SK-MEL-5 (cell line): ENCODE data around the gene EYA2. TPM values are rescaled to one million over a fixed set of nuclear protein-coding genes. Genes with fewer than 3 reads are reported as not detected.
"Not testable (repeated sequence)": the region's sequence is repeated elsewhere in the genome, so short reads cannot be mapped to it uniquely, and the experiment has no call there.

Source experiments
- DNase-seq: peaks from one replicate; pipeline ENCODE4 v3.0.0-alpha.2; 2016; ENCODE audit warnings: low read depth, low spot score
- in situ Hi-C: cut with HindIII; loops from 2 replicates; pipeline ENCODE4 v1.10.0; 2016; ENCODE audit warnings: low sequenced_read_pairs, high pct_unique_total_duplicates, low pct_unique_long_range_greater_than_20kb
- total RNA-seq: library from RNA; depleted of rRNA; stranded (reverse); fragments of >200 nt; shearing (Covaris generic); gene quantifications from 2 replicates; pipeline ENCODE4 v1.2.3, GENCODE V29; 2014

EYA2 gene
- total RNA-seq, 1 experiment from 2014 or later = not detected

DNA sequence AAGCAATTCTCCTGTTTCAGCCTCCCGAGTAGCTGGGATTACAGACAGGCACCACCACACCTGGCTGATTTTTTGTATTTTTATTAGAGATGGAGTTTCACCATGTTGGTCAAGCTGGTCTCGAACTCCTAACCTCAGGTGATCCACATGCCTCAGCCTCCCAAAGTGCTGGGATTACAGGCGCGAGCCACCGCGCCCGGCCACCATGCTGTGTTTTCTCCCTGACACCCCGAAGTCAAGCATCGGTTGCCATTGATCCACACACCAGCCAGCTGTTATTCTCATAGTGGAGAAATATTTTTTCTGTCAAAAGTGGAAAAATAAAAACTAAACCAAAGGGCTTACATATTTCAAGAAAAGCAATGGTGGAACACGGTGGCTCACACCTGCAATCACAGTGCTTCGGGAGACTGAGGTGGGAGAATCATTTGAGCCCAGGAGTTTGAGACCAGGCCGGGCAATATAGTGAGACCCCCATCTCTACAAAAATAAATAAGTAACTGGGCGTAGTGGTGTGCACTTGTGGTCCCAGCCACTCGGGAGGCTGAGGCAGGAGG, 304.4 kb downstream of the EYA2 start:
- no peak for DNase-seq
- in situ Hi-C loops = no loop called here

GRCh38 chr20:47201074-47201730, 306.6 kb downstream of the EYA2 start:
- DNase-seq = no peak
- in situ Hi-C loops = no loop called here

GRCh38 chr20:47202733-47203667, 308.4 kb downstream of the EYA2 start:
- DNase-seq = no peak
- in situ Hi-C loops = no loop called here

DNA sequence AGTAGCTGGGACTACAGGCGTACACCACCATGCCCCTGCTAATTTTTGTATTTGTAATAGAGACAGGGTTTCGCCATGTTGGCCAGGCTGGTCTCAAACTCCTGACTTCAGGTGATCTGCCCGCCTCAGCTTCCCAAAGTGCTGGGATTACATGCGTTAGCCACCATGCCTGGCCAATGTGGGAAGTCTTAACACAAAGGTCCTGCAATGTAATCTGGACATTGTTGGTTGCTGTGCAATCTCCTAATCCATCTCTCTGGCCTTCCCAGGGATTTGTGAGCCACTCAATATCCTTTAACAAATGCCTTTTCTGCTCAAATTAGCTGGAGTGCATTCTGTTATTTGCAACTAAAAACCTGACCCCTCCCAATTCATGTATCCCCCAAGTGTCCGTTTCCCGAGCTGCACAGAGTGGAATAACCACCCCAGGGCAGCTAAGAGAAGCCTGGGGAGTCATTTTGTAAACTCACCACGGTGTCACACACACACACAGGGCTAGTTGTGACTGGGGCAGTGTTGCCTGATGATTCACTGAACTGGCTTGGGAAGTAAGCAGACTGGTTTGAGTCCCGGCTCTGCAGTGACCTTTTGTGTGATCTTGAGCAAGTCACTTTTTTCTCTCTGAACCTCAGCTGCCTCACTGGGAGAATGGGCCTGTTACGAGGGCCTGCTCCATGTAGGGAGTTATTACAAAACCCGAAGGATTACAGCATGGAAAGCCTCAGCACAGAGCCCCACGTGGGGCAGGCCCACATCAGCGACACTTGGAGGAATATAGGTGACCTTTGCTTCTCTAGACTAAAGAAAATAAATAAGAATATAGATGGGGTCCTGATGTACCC, 309.6 kb downstream of the EYA2 start:
- no peak for DNase-seq
- in situ Hi-C loops = no loop called here

DNA sequence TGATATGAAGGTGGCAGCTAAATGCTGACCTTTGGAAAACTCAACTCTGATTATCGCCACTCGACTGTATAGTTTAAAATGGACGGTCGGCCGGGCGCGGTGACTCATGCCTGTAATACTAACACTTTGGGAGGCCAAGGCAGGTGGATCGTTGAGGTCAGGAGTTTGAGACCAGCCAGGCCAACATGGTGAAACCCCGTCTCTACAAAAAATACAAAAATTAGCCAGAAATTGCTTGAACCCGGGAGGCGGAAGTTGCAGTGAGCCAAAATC, 310.1 kb downstream of the EYA2 start:
- DNase-seq, in situ Hi-C loops: not testable (repeated sequence)

DNA sequence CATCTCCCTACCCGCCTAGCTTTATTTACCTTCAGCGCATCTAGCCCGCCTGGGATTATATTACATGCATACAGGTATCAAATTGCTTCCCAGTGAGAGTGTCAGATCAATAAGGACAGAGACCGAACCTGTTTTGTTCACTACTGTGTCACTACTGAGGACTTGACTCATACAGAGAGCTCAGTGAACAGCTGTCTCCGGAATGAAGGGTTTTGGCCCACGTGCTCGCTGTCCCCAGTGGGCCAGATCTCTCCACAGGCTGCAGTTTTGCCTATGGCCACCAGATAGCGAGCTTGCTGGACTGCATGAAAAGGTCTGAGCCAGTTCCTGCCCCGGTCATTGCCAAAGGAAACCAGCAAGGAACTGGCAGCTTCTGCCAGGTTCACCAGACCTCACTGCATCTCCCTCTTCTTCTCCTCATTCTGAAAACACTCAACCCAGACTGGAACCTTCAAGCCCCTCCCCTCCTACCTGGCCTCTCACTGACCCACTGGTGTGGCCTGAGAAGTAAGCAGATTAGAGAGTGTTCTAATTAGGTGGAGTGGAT, 311.0 kb downstream of the EYA2 start:
- DNase-seq = peak; percentile 90
- in situ Hi-C loops = no loop called here

- in situ Hi-C loops, DNase-seq: not testable (repeated sequence)
Measured at GRCh38 chr20:47206552-47206951, 311.9 kb downstream of the EYA2 start.

GRCh38 chr20:47206962-47207641, 312.5 kb downstream of the EYA2 start:
- DNase-seq = no peak
- in situ Hi-C loops = no loop called here

- no peak for DNase-seq
- in situ Hi-C loops = no loop called here
Measured at GRCh38 chr20:47208534-47209174, 314.0 kb downstream of the EYA2 start.

DNA sequence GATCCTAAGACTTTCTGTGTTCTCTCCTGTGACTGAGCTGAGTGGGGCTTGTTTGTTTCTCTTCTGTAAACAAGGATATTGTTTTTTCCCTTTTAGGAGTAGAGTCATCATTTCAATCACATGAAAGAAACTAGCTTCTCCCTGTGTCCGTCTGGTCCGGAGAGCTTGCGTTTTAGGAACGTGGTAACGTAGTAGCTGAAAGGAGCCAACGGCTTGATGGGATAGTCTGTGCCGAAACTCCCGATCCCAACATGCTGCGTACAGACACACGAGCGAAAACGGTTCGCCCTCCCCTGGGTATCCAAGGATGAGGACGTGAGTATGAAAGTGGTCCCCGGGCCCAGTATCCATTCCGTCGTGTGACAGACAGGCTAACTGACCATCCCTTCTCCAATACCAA, 315.3 kb downstream of the EYA2 start:
- in situ Hi-C loops = no loop called here
- DNase-seq = no peak

DNA sequence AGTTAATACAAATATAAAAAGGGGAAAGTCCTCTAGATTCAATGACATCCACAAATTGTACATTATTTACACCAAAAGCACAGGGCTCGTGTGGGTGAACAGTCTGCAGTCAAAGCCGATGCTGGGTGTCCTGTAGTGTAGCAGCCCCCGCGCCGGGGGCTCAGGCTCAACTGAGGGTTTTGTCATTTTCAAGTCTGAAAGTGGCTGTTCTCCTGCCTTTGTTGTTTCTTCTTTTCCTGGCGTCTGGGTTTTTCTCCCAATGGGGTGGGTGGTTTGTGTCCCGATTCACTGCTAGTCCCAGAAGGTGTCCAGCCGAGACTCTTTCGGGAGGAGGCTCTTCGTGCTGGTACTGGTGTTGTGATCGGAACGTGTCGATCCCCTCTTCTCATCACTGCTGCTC, 315.8 kb downstream of the EYA2 start:
- DNase-seq = no peak
- in situ Hi-C loops = no loop called here

- no peak for DNase-seq
- in situ Hi-C loops = no loop called here
Measured at GRCh38 chr20:47211036-47211435, 316.4 kb downstream of the EYA2 start.

- no peak for DNase-seq
- in situ Hi-C loops = no loop called here
Measured at GRCh38 chr20:47212606-47213207, 318.1 kb downstream of the EYA2 start.

- DNase-seq = no peak
- in situ Hi-C loops = no loop called here
Measured at GRCh38 chr20:47213966-47214365, 319.3 kb downstream of the EYA2 start.

GRCh38 chr20:47215653-47216397, 321.2 kb downstream of the EYA2 start:
- no peak for DNase-seq
- in situ Hi-C loops = no loop called here
